Thyroid gland (tissue), 4 donors: ENCODE results near the gene ZNF318. TPM values are rescaled to one million over a fixed set of nuclear protein-coding genes. Genes with fewer than 3 reads are reported as not detected.
"Not testable (repeated sequence)": the region's sequence is repeated elsewhere in the genome, so short reads cannot be mapped to it uniquely, and the experiment has no call there.

Experiments
- DNase-seq, 2 donors: peaks; one replicate each; pipeline ENCODE4 v3.0.0-alpha.2; 2019
- H3K27ac ChIP-seq, 3 donors: fragments of 200-600 bp; sonication (generic); 1 replicate in 2 of 3; 2 replicates in 1 of 3; pipeline ENCODE4 v1.5.1; 2016 to 2019; ENCODE audit warnings: mild to moderate bottlenecking in 1 of 3, moderate library complexity in 1 of 3
- H3K27me3 ChIP-seq: fragments of 200-600 bp; sonication (generic); one replicate; pipeline ENCODE4 v1.5.1; 2019
- H3K36me3 ChIP-seq, 2 donors: fragments of 200-600 bp; sonication (generic); one replicate each; pipeline ENCODE4 v1.5.1; 2016 to 2019
- H3K4me1 ChIP-seq, 2 donors: fragments of 200-600 bp; sonication (generic); one replicate each; pipeline ENCODE4 v1.5.1; 2017 to 2019
- H3K4me3 ChIP-seq, 3 donors: fragments of 200-600 bp; sonication (generic); replicated peaks in 1 of 3; 1 replicate in 2 of 3; 2 replicates in 1 of 3; pipeline ENCODE4 v1.5.1; 2016; ENCODE audit warnings: mild to moderate bottlenecking in 1 of 3
- H3K9me3 ChIP-seq: fragments of 200-600 bp; sonication (generic); one replicate; pipeline ENCODE4 v1.5.1; 2017
- CTCF ChIP-seq, 6 experiments: fragments of 200-600 bp in 3 of 6; fragments of 450-650 bp in 3 of 6; sonication (generic) in 3 of 6; IDR thresholded peaks; one replicate each; pipeline ENCODE4 v1.5.1; 2016 to 2019; ENCODE audit warnings: antibody characterized with exemption in 6 of 6, mild to moderate bottlenecking in 2 of 6, inconsistent platforms in 1 of 6, moderate library complexity in 1 of 6
- POLR2A ChIP-seq, 2 donors: fragments of 450-650 bp; IDR thresholded peaks; one replicate each; pipeline ENCODE4 v1.6.1; 2017; ENCODE audit warnings: antibody characterized with exemption in 2 of 2, mild to moderate bottlenecking in 2 of 2, moderate library complexity in 1 of 2
- WGBS, 2 donors: methylation state at CpG; one replicate each; pipeline ENCODE4 v1.1.5; 2017; 5-methylcytosine and 5-hydroxymethylcytosine counted together
- intact Hi-C: fragments of 100-400 bp; cut with DNase I; formaldehyde crosslinking; loops from one replicate; pipeline ENCODE4 v1.15.1; 2023
- total RNA-seq, 4 donors: library from RNA; depleted of rRNA; stranded (reverse); fragments of >200 nt; gene quantifications; one replicate each; pipeline ENCODE4 v1.2.3, GENCODE V29; 2016

The ZNF318 gene
- 10 to 100 TPM; 32.4 to 84.6 (median 37.5) TPM for total RNA-seq

GRCh38 chr6:43369174-43370002 is at the start of gene ZNF318:
Gene ZNF318, minus strand, starts transcription at chr6:43369647. Its CDS starts 282 bp downstream, at chr6:43369365.
- peak within 1 kb of the TSS; percentile 56 to 69 (median 68) for H3K4me3 ChIP-seq
- TF ChIP-seq CTCF (IDR thresholded peaks at IDR 0.05) = no peak
- peak in 1 of 2 donors; percentile 72 for TF ChIP-seq POLR2A (IDR thresholded peaks at IDR 0.05)
- H3K36me3 ChIP-seq = peaks cover 0 to 8% of the 10 kb centered on the region in 2 donors
- intact Hi-C loops = loop anchor here (10.0 kb wide), 2 partner anchors 55 to 135 kb away; partner anchors contain the start of gene ABCC10
- H3K4me1 ChIP-seq = peaks cover 15 to 25% of the 10 kb centered on the region in 2 donors
- 0 to 1% methylated on average over 11 to 14 of the region's 104 CpGs for whole genome bisulfite sequencing, 2 donors
- H3K27ac ChIP-seq = peak within 1 kb of the TSS; percentile 37 to 80 (median 68)
- no peaks in the 10 kb centered on the region for H3K27me3 ChIP-seq
- H3K9me3 ChIP-seq = no peaks in the 10 kb centered on the region
- DNase-seq = peak; percentile 97

GRCh38 chr6:43416935-43417334 is 47.5 kb upstream of the ZNF318 start:
- no peaks in the 10 kb centered on the region for H3K9me3 ChIP-seq
- DNase-seq = no peak
- no peak overlapping the region for H3K27ac ChIP-seq
- H3K27me3 ChIP-seq = no peaks in the 10 kb centered on the region
- TF ChIP-seq CTCF (IDR thresholded peaks at IDR 0.05) = no peak
- no peak for TF ChIP-seq POLR2A (IDR thresholded peaks at IDR 0.05)
- intact Hi-C loops = no loop called here
- H3K4me3 ChIP-seq = no peak overlapping the region
- no peaks in the 10 kb centered on the region for H3K36me3 ChIP-seq
- H3K4me1 ChIP-seq = no peaks in the 10 kb centered on the region
- WGBS, 2 donors = 72 to 77% methylated on average over 4 of the region's 4 CpGs

- H3K36me3 ChIP-seq, H3K27ac ChIP-seq, H3K27me3 ChIP-seq, H3K4me1 ChIP-seq, H3K4me3 ChIP-seq, H3K9me3 ChIP-seq, DNase-seq, intact Hi-C loops: not testable (repeated sequence)
- 90 to 91% methylated on average over 8 of the region's 8 CpGs for WGBS, 2 donors
These were observed 45.8 kb upstream of the ZNF318 start for GRCh38 chr6:43415275-43415674.

- Histone ChIP-seq H3K27me3 (no peaks in the 10 kb centered on the region), H3K9me3 (no peaks in the 10 kb centered on the region), H3K4me1 (no peaks in the 10 kb centered on the region), H3K36me3 (no peaks in the 10 kb centered on the region), H3K4me3 (no peak overlapping the region), H3K27ac (no peak overlapping the region)
- TF ChIP-seq POLR2A (IDR thresholded peaks at IDR 0.05) (no peak), CTCF (IDR thresholded peaks at IDR 0.05) (no peak)
- intact Hi-C loops = no loop called here
- no peak for DNase-seq
- 89 to 100% methylated on average over 1 of the region's 2 CpGs for WGBS, 2 donors
These were observed 43.6 kb upstream of the ZNF318 start for GRCh38 chr6:43413002-43413401.

- Histone ChIP-seq H3K27me3 (no peaks in the 10 kb centered on the region), H3K36me3 (no peaks in the 10 kb centered on the region), H3K27ac (no peak overlapping the region), H3K9me3 (no peaks in the 10 kb centered on the region), H3K4me3 (no peak overlapping the region), H3K4me1 (no peaks in the 10 kb centered on the region)
- 75% methylated on average over 2 of the region's 5 CpGs; no CpG with 5 or more reads in 1 of the 2 donors for WGBS, 2 donors
- no peak for DNase-seq
- TF ChIP-seq CTCF (IDR thresholded peaks at IDR 0.05) (no peak), POLR2A (IDR thresholded peaks at IDR 0.05) (no peak)
- intact Hi-C loops = no loop called here
These were observed 43.1 kb upstream of the ZNF318 start for GRCh38 chr6:43412541-43412940.

GRCh38 chr6:43410776-43411175 is 41.3 kb upstream of the ZNF318 start:
- 91 to 95% methylated on average over 1 of the region's 1 CpG for WGBS, 2 donors

More at GRCh38 chr6:43410776-43411175, 41.3 kb upstream of the ZNF318 start:
- H3K36me3 ChIP-seq, H3K4me3 ChIP-seq, H3K9me3 ChIP-seq, DNase-seq, H3K4me1 ChIP-seq, intact Hi-C loops, H3K27me3 ChIP-seq, H3K27ac ChIP-seq: not testable (repeated sequence)
